ENCODE data around the gene RER1. TPM values are rescaled to one million over a fixed set of nuclear protein-coding genes. Genes with fewer than 3 reads are reported as not detected.
A peak's percentile ranks its signal among the peaks of the same experiment; 100 is the strongest.

Gene RER1
- total RNA-seq, 1 donor from 2014 or later, result 93.0 TPM

GRCh38 chr1:2386636-2387611 is 4.7 kb upstream of the RER1 start:
- Mint-ChIP-seq H3K4me3 (ENCODE audit: unreplicated experiment) (no peak overlapping the region), H3K27me3 (ENCODE audit: unreplicated experiment) (peaks cover 4% of the 10 kb centered on the region), H3K9me3 (ENCODE audit: unreplicated experiment) (peaks cover 5% of the 10 kb centered on the region), H3K27ac (ENCODE audit: unreplicated experiment) (peak overlapping the region; percentile 65), H3K4me1 (ENCODE audit: low read depth, unreplicated experiment) (peaks cover 24% of the 10 kb centered on the region), H3K36me3 (ENCODE audit: unreplicated experiment) (peaks cover 5% of the 10 kb centered on the region)
- DNase-seq, result peak; percentile 9
- no peak for TF ChIP-seq CTCF (IDR thresholded peaks at IDR 0.05; ENCODE audit: partially characterized antibody, unreplicated experiment)

- TF ChIP-seq CTCF (IDR thresholded peaks at IDR 0.05; ENCODE audit: partially characterized antibody, unreplicated experiment), result no peak
- Mint-ChIP-seq H3K36me3 (ENCODE audit: unreplicated experiment) (peaks cover 5% of the 10 kb centered on the region), H3K9me3 (ENCODE audit: unreplicated experiment) (peaks cover 9% of the 10 kb centered on the region), H3K4me1 (ENCODE audit: low read depth, unreplicated experiment) (peaks cover 32% of the 10 kb centered on the region), H3K4me3 (ENCODE audit: unreplicated experiment) (peak overlapping the region; percentile 46), H3K27me3 (ENCODE audit: unreplicated experiment) (peaks cover 7% of the 10 kb centered on the region), H3K27ac (ENCODE audit: unreplicated experiment) (no peak overlapping the region)
- no peak for DNase-seq
These were observed 3.4 kb upstream of the RER1 start for GRCh38 chr1:2388004-2388913.

- H3K27me3 Mint-ChIP-seq (ENCODE audit: unreplicated experiment), result peaks cover 4% of the 10 kb centered on the region
- no peak for TF ChIP-seq CTCF (IDR thresholded peaks at IDR 0.05; ENCODE audit: partially characterized antibody, unreplicated experiment)
- DNase-seq, result no peak
- peak overlapping the region; percentile 79 for H3K4me3 Mint-ChIP-seq (ENCODE audit: unreplicated experiment)
- peaks cover 5% of the 10 kb centered on the region for H3K36me3 Mint-ChIP-seq (ENCODE audit: unreplicated experiment)
- peaks cover 30% of the 10 kb centered on the region for H3K4me1 Mint-ChIP-seq (ENCODE audit: low read depth, unreplicated experiment)
- no peak overlapping the region for H3K27ac Mint-ChIP-seq (ENCODE audit: unreplicated experiment)
- peaks cover 4% of the 10 kb centered on the region for H3K9me3 Mint-ChIP-seq (ENCODE audit: unreplicated experiment)
These were observed 2.0 kb upstream of the RER1 start for GRCh38 chr1:2389644-2390043.

GRCh38 chr1:2391931-2392509 is 379 bp downstream of the RER1 start:
- no peak for DNase-seq
- TF ChIP-seq CTCF (IDR thresholded peaks at IDR 0.05; ENCODE audit: partially characterized antibody, unreplicated experiment), result no peak
- peak overlapping the region; percentile 75 for H3K27ac Mint-ChIP-seq (ENCODE audit: unreplicated experiment)
- peaks cover 4% of the 10 kb centered on the region for H3K9me3 Mint-ChIP-seq (ENCODE audit: unreplicated experiment)
- H3K4me1 Mint-ChIP-seq (ENCODE audit: low read depth, unreplicated experiment), result peaks cover 15% of the 10 kb centered on the region
- no peaks in the 10 kb centered on the region for H3K36me3 Mint-ChIP-seq (ENCODE audit: unreplicated experiment)
- peaks cover 4% of the 10 kb centered on the region for H3K27me3 Mint-ChIP-seq (ENCODE audit: unreplicated experiment)
- peak overlapping the region; percentile 93 for H3K4me3 Mint-ChIP-seq (ENCODE audit: unreplicated experiment)

Measured in glutamatergic neuron (in vitro differentiated cells).